H9 (cell line): Measurements from ENCODE around the gene NIPSNAP3A. TPM values are rescaled to one million over a fixed set of nuclear protein-coding genes. Genes with fewer than 3 reads are reported as not detected.

ENCODE experiments used
- DNase-seq: peaks from one replicate; pipeline ENCODE4 v3.0.0-alpha.2; 2017
- H2AFZ ChIP-seq: one replicate; pipeline ENCODE4 v1.6.1; 2013; ENCODE audit warnings: mild to moderate bottlenecking, low read length, control low read depth, moderate library complexity
- H2AK5ac ChIP-seq: 2 replicates; pipeline ENCODE4 v1.6.1; 2013; ENCODE audit warnings: low read length, control low read depth, mixed read lengths; ENCODE audit not compliant: insufficient read length
- H2BK120ac ChIP-seq: one replicate; pipeline ENCODE4 v1.6.1; 2013; ENCODE audit warnings: low read depth, mild to moderate bottlenecking, low read length, control low read depth, inconsistent platforms; ENCODE audit not compliant: poor library complexity, severe bottlenecking
- H2BK12ac ChIP-seq: 2 replicates; pipeline ENCODE4 v1.6.1; 2013; ENCODE audit warnings: low read length, control low read depth, mixed read lengths, low read depth; ENCODE audit not compliant: insufficient read length
- H2BK15ac ChIP-seq: 2 replicates; pipeline ENCODE4 v1.6.1; 2013; ENCODE audit warnings: low read depth, low read length, control low read depth
- H2BK20ac ChIP-seq: one replicate; pipeline ENCODE4 v1.6.1; 2013; ENCODE audit warnings: low read depth, mild to moderate bottlenecking, low read length, control low read depth, inconsistent platforms; ENCODE audit not compliant: poor library complexity, severe bottlenecking
- H2BK5ac ChIP-seq: 2 replicates; pipeline ENCODE4 v1.6.1; 2013; ENCODE audit warnings: low read length, control low read depth, mixed read lengths; ENCODE audit not compliant: insufficient read length
- H3K14ac ChIP-seq: 2 replicates; pipeline ENCODE4 v1.6.1; 2013; ENCODE audit warnings: low read length, control low read depth; ENCODE audit not compliant: insufficient read depth
- H3K18ac ChIP-seq: 2 replicates; pipeline ENCODE4 v1.6.1; 2013; ENCODE audit warnings: low read depth, mild to moderate bottlenecking, mixed read lengths, low read length, control low read depth; ENCODE audit not compliant: insufficient read length
- H3K23ac ChIP-seq: 2 replicates; pipeline ENCODE4 v1.6.1; 2013; ENCODE audit warnings: low read length, control low read depth, mixed read lengths, low read depth; ENCODE audit not compliant: insufficient read length
- H3K23me2 ChIP-seq: 2 replicates; pipeline ENCODE4 v1.6.1; 2013; ENCODE audit warnings: low read depth, mild to moderate bottlenecking, mixed read lengths, low read length, control low read depth; ENCODE audit not compliant: insufficient read length, poor library complexity, severe bottlenecking
- H3K27ac ChIP-seq: 2 replicates; pipeline ENCODE4 v1.5.1; 2013; ENCODE audit warnings: low read length, control low read depth, mixed read lengths, low read depth; ENCODE audit not compliant: insufficient read length
- H3K27me3 ChIP-seq: 2 replicates; pipeline ENCODE4 v1.6.1; 2013; ENCODE audit warnings: low read length, control low read depth, inconsistent platforms; ENCODE audit not compliant: insufficient read depth
- H3K4ac ChIP-seq: 2 replicates; pipeline ENCODE4 v1.6.1; 2013; ENCODE audit warnings: low read depth, mild to moderate bottlenecking, control low read depth, inconsistent platforms, low read length, moderate library complexity
- H3K4me1 ChIP-seq: 2 replicates; pipeline ENCODE4 v1.6.1; 2013; ENCODE audit warnings: low read length, control low read depth, inconsistent platforms; ENCODE audit not compliant: insufficient read depth
- H3K4me2 ChIP-seq: 2 replicates; pipeline ENCODE4 v1.6.1; 2013; ENCODE audit warnings: low read length, control low read depth, mixed read lengths; ENCODE audit not compliant: insufficient read length, insufficient read depth
- H3K56ac ChIP-seq: 2 replicates; pipeline ENCODE4 v1.6.1; 2013; ENCODE audit warnings: low read depth, mild to moderate bottlenecking, mixed read lengths, low read length, control low read depth; ENCODE audit not compliant: insufficient read length
- H3K79me1 ChIP-seq: 2 replicates; pipeline ENCODE4 v1.6.1; 2013; ENCODE audit warnings: low read depth, mild to moderate bottlenecking, moderate library complexity, low read length, control low read depth, inconsistent platforms; ENCODE audit not compliant: insufficient read depth, poor library complexity, severe bottlenecking
- H3K79me2 ChIP-seq: 2 replicates; pipeline ENCODE4 v1.6.1; 2013; ENCODE audit warnings: low read length, control low read depth, inconsistent platforms; ENCODE audit not compliant: insufficient read depth
- H3K9ac ChIP-seq: 2 replicates; pipeline ENCODE4 v1.6.1; 2013; ENCODE audit warnings: low read length, control low read depth, mixed read lengths; ENCODE audit not compliant: insufficient read length; ENCODE audit errors: extremely low read depth
- H3K9me3 ChIP-seq: one replicate; pipeline ENCODE4 v1.6.1; 2013; ENCODE audit warnings: low read depth, low read length, inconsistent platforms; ENCODE audit not compliant: control insufficient read depth
- H3T11ph ChIP-seq: one replicate; pipeline ENCODE4 v1.6.1; 2013; ENCODE audit warnings: mild to moderate bottlenecking, low read length, control low read depth, inconsistent platforms
- H4K20me1 ChIP-seq: one replicate; pipeline ENCODE4 v1.6.1; 2013; ENCODE audit not compliant: control insufficient read depth, insufficient read length, insufficient read depth
- H4K5ac ChIP-seq: 2 replicates; pipeline ENCODE4 v1.6.1; 2013; ENCODE audit warnings: low read depth, mild to moderate bottlenecking, mixed read lengths, low read length, control low read depth; ENCODE audit not compliant: insufficient read length
- H4K8ac ChIP-seq: replicated peaks from 2 replicates; pipeline ENCODE4 v1.6.1; 2013; ENCODE audit warnings: low read length, control low read depth, mixed read lengths, low read depth; ENCODE audit not compliant: insufficient read length
- H4K91ac ChIP-seq: 2 replicates; pipeline ENCODE4 v1.6.1; 2013; ENCODE audit warnings: low read depth, mild to moderate bottlenecking, moderate library complexity, mixed read lengths, low read length, control low read depth; ENCODE audit not compliant: insufficient read length
- H3K27ac Mint-ChIP-seq, 3 experiments: 2 replicates in 2 of 3; 3 replicates in 1 of 3; pipeline ENCODE4 v1.8.0; 2020 to 2021; ENCODE audit warnings: mixed read lengths in 3 of 3, mild to moderate bottlenecking in 1 of 3, moderate library complexity in 1 of 3
- H3K27me3 Mint-ChIP-seq: 2 replicates; pipeline ENCODE4 v1.8.0; 2021; ENCODE audit warnings: low read depth, mild to moderate bottlenecking, moderate library complexity, mixed read lengths
- H3K36me3 Mint-ChIP-seq, 3 experiments: 2 replicates in 2 of 3; 3 replicates in 1 of 3; pipeline ENCODE4 v1.8.0; 2020 to 2021; ENCODE audit warnings: low read depth in 3 of 3, mixed read lengths in 3 of 3; ENCODE audit not compliant: insufficient read depth in 1 of 3
- H3K4me1 Mint-ChIP-seq, 2 experiments: 2 replicates each; pipeline ENCODE4 v1.8.0; 2020; ENCODE audit warnings: mixed read lengths in 2 of 2
- H3K4me3 Mint-ChIP-seq, 2 experiments: 2 replicates in 1 of 2; 3 replicates in 1 of 2; pipeline ENCODE4 v1.8.0; 2020 to 2021; ENCODE audit warnings: mild to moderate bottlenecking in 2 of 2, mixed read lengths in 2 of 2, moderate library complexity in 1 of 2
- H3K9me3 Mint-ChIP-seq, 2 experiments: 2 replicates in 1 of 2; 3 replicates in 1 of 2; pipeline ENCODE4 v1.8.0; 2020; ENCODE audit warnings: mild to moderate bottlenecking in 2 of 2, mixed read lengths in 2 of 2, moderate library complexity in 1 of 2
- CTCF ChIP-seq: fragments of 200-600 bp; sonication (generic); conservative IDR thresholded peaks from 3 replicates; pipeline ENCODE4 v1.8.0; 2021; ENCODE audit warnings: antibody characterized with exemption, mild to moderate bottlenecking
- WGBS: extraction: QIAGEN DNeasy Blood & Tissue Kit; methylation state at CpG from one replicate; pipeline ENCODE4 v1.1.7; 2013; ENCODE audit warnings: missing lambda C conversion rate, low lambda C conversion rate, mixed read lengths; ENCODE audit not compliant: insufficient read length; ENCODE audit errors: extremely low coverage; 5-methylcytosine and 5-hydroxymethylcytosine counted together
- total RNA-seq: library from RNA; stranded (reverse); gene quantifications from 2 replicates; pipeline ENCODE4 v1.2.1, GENCODE V29; 2021

NIPSNAP3A gene
- total RNA-seq, 1 experiment from 2014 or later, result 13.9 TPM

- no peak overlapping the region for H4K5ac ChIP-seq
- no CpG with 5 or more reads among the region's 9 CpGs for WGBS
- no peak for DNase-seq
- no peaks in the 10 kb centered on the region for H3K27me3 Mint-ChIP-seq
- no peak overlapping the region for H3K18ac ChIP-seq
- no peak overlapping the region for H4K8ac ChIP-seq
- H3K79me2 ChIP-seq, result no peaks in the 10 kb centered on the region
- no peak overlapping the region for H3K4ac ChIP-seq
- no peaks in the 10 kb centered on the region for H3K4me1 ChIP-seq
- H3K79me1 ChIP-seq, result no peaks in the 10 kb centered on the region
- TF ChIP-seq CTCF, result no peak
- H3K27ac ChIP-seq, result no peak overlapping the region
- H3K9me3 Mint-ChIP-seq, result no peaks in the 10 kb centered on the region
- H3K27ac Mint-ChIP-seq, result peak overlapping the region; percentile 24 to 64 (median 57); a peak in 4 of 7 replicates
- H3K9me3 ChIP-seq, result no peaks in the 10 kb centered on the region
- no peak overlapping the region for H2BK20ac ChIP-seq
- no peak overlapping the region for H2AK5ac ChIP-seq
- H3K4me2 ChIP-seq, result peak overlapping the region; percentile 44
- no peaks in the 10 kb centered on the region for H3K27me3 ChIP-seq
- no peaks in the 10 kb centered on the region for H3K36me3 Mint-ChIP-seq
- H3K4me1 Mint-ChIP-seq, result peaks cover 17 to 25% of the 10 kb centered on the region in 2 experiments
- H3T11ph ChIP-seq, result no peak overlapping the region
- no peaks in the 10 kb centered on the region for H4K20me1 ChIP-seq
- peak overlapping the region; percentile 8 for H3K9ac ChIP-seq
- no peak overlapping the region for H3K14ac ChIP-seq
- H3K56ac ChIP-seq, result no peak overlapping the region
- H2AFZ ChIP-seq, result no peak overlapping the region
- H2BK5ac ChIP-seq, result no peak overlapping the region
- no peak overlapping the region for H2BK120ac ChIP-seq
- no peak overlapping the region for H3K23ac ChIP-seq
- H2BK15ac ChIP-seq, result no peak overlapping the region
- H3K23me2 ChIP-seq, result peaks cover 7% of the 10 kb centered on the region
- H3K4me3 Mint-ChIP-seq, result peak overlapping the region; percentile 80 to 92
- no peak overlapping the region for H2BK12ac ChIP-seq
- no peak overlapping the region for H4K91ac ChIP-seq
Measured at GRCh38 chr9:104747245-104747564, 278 bp upstream of the NIPSNAP3A start.
